OCI-M1 (cell line): ENCODE results near the gene KHDC1L.
A peak's percentile ranks its signal among the peaks of the same experiment; 100 is the strongest.
"Not testable (repeated sequence)": the region's sequence is repeated elsewhere in the genome, so short reads cannot be mapped to it uniquely, and the experiment has no call there.

Experiments used
- DNase-seq: peaks from one replicate; lab custom pipeline; 2025; lab: John Stamatoyannopoulos, UW

KHDC1L gene

GRCh38 chr6:73204252-73204651 lies 21.0 kb downstream of the KHDC1L start:
- DNase-seq = no peak

GRCh38 chr6:73203098-73203497 lies 22.2 kb downstream of the KHDC1L start:
- no peak for DNase-seq

GRCh38 chr6:73200735-73201134 lies 24.6 kb downstream of the KHDC1L start:
- DNase-seq = no peak

- no peak for DNase-seq
These were observed 25.0 kb downstream of the KHDC1L start for GRCh38 chr6:73200247-73200646.

- DNase-seq = no peak
These were observed 30.6 kb downstream of the KHDC1L start for GRCh38 chr6:73194744-73195143.

GRCh38 chr6:73193302-73193701 lies 32.0 kb downstream of the KHDC1L start:
- DNase-seq = not testable (repeated sequence)

- no peak for DNase-seq
These were observed 43.2 kb downstream of the KHDC1L start for GRCh38 chr6:73182021-73182607.

- DNase-seq = peak; percentile 85
These were observed 44.3 kb downstream of the KHDC1L start for GRCh38 chr6:73180763-73181619.

- DNase-seq = no peak
These were observed 45.1 kb downstream of the KHDC1L start for GRCh38 chr6:73180076-73180738.

- DNase-seq = no peak
These were observed 47.9 kb downstream of the KHDC1L start for GRCh38 chr6:73177221-73177944.

GRCh38 chr6:73176057-73176456 lies 49.2 kb downstream of the KHDC1L start:
- DNase-seq = no peak

- DNase-seq = no peak
These were observed 50.6 kb downstream of the KHDC1L start for GRCh38 chr6:73174646-73175045.
